Measurements from ENCODE around the gene TTLL8. TPM values are rescaled to one million over a fixed set of nuclear protein-coding genes. Genes with fewer than 3 reads are reported as not detected.
"Not testable (repeated sequence)": the region's sequence is repeated elsewhere in the genome, so short reads cannot be mapped to it uniquely, and the experiment has no call there.

The TTLL8 gene
- not detected in 2 replicates for total RNA-seq

GRCh38 chr22:50058061-50058905 lies at the start of gene TTLL8:
Gene TTLL8 (minus strand): TSS chr22:50058298.
- intact Hi-C loops (cut with micrococcal nuclease) = no loop called here

GRCh38 chr22:50107529-50107928 lies 49.4 kb upstream of the TTLL8 start:
- intact Hi-C loops (cut with micrococcal nuclease) = loop anchor here (2.0 kb wide), 1 partner anchor 77 kb away; the partner anchor contains the start of gene TRABD

GRCh38 chr22:50105208-50106100 lies 47.4 kb upstream of the TTLL8 start:
- intact Hi-C loops (cut with micrococcal nuclease) = loop anchor here (2.0 kb wide), 1 partner anchor 79 kb away; the partner anchor contains the start of gene TRABD

- intact Hi-C loops (cut with micrococcal nuclease) = no loop called here
Measured at GRCh38 chr22:50104141-50104544, 46.0 kb upstream of the TTLL8 start.

GRCh38 chr22:50102946-50103345 lies 44.8 kb upstream of the TTLL8 start:
- intact Hi-C loops (cut with micrococcal nuclease) = no loop called here

GRCh38 chr22:50101870-50102565 lies 43.9 kb upstream of the TTLL8 start:
- intact Hi-C loops (cut with micrococcal nuclease) = no loop called here

- intact Hi-C loops (cut with micrococcal nuclease) = no loop called here
Measured at GRCh38 chr22:50098052-50098451, 40.0 kb upstream of the TTLL8 start.

GRCh38 chr22:50092342-50092741 lies 34.2 kb upstream of the TTLL8 start:
- intact Hi-C loops (cut with micrococcal nuclease) = no loop called here

- intact Hi-C loops (cut with micrococcal nuclease) = no loop called here
Measured at GRCh38 chr22:50091092-50091768, 33.1 kb upstream of the TTLL8 start.

GRCh38 chr22:50090412-50090714 lies 32.3 kb upstream of the TTLL8 start:
- intact Hi-C loops (cut with micrococcal nuclease) = no loop called here

- intact Hi-C loops (cut with micrococcal nuclease) = no loop called here
Measured at GRCh38 chr22:50089682-50090411, 31.7 kb upstream of the TTLL8 start, which contains the start of gene MOV10L1. Gene MOV10L1 (plus strand): TSS chr22:50090006. CDS start chr22:50090089, 83 bp downstream.

- intact Hi-C loops (cut with micrococcal nuclease) = no loop called here
Measured at GRCh38 chr22:50089231-50089630, 31.1 kb upstream of the TTLL8 start.

GRCh38 chr22:50088096-50088495 lies 30.0 kb upstream of the TTLL8 start:
- intact Hi-C loops (cut with micrococcal nuclease) = no loop called here

GRCh38 chr22:50087646-50088045 lies 29.5 kb upstream of the TTLL8 start:
- intact Hi-C loops (cut with micrococcal nuclease) = no loop called here

GRCh38 chr22:50086975-50087374 lies 28.9 kb upstream of the TTLL8 start:
- intact Hi-C loops (cut with micrococcal nuclease) = not testable (repeated sequence)

- intact Hi-C loops (cut with micrococcal nuclease) = no loop called here
Measured at GRCh38 chr22:50086526-50086925, 28.4 kb upstream of the TTLL8 start.

GRCh38 chr22:50085211-50085972 lies 27.3 kb upstream of the TTLL8 start, which contains the start of gene MLC1:
Gene MLC1 (minus strand): TSS chr22:50085426. CDS start chr22:50084902, 524 bp downstream.
- intact Hi-C loops (cut with micrococcal nuclease) = no loop called here

GRCh38 chr22:50084614-50085021 lies 26.5 kb upstream of the TTLL8 start:
- intact Hi-C loops (cut with micrococcal nuclease) = no loop called here

GRCh38 chr22:50084080-50084477 lies 26.0 kb upstream of the TTLL8 start:
- intact Hi-C loops (cut with micrococcal nuclease) = no loop called here

Data from T-helper 1 cell treated with Interleukin-12 subunit alpha and Interleukin-12 subunit beta and Interleukin-4 antibody, amounts not matched to agents 30 ng/mL and 1 ng/mL, for 36 hours (primary cell).